K562 (cell line): Measurements from ENCODE around the gene MESP1. TPM values are rescaled to one million over a fixed set of nuclear protein-coding genes. Genes with fewer than 3 reads are reported as not detected.

Experiments
- ATAC-seq: fragments of 200-7000 bp; cut with Tn5 transposase; 3 replicates; pipeline ENCODE4 v1.9.1; 2020; ENCODE audit warnings: moderate library complexity
- BruUV-seq: library from RNA; stranded (reverse); fragments of 400-500 nt; replicated peaks from 2 replicates; lab custom pipeline; 2021; lab: Mats Ljungman, UMichigan
- CTCF ChIA-PET: fragments of 300-600 bp; formaldehyde crosslinking; extraction: SDS; loops from one replicate; lab custom pipeline; 2021; ENCODE audit warnings: low intra/inter-chr PET ratio; lab: Yijun Ruan, JAX
- POLR2A ChIA-PET: fragments of 300-600, 350-650 bp; sonication (Branson Sonifier 250); formaldehyde crosslinking; extraction: SDS; loops from one replicate; lab custom pipeline; 2021; ENCODE audit warnings: antibody characterized with exemption, inconsistent platforms; lab: Yijun Ruan, JAX
- DNase-seq, 4 experiments: peaks; one replicate each; pipeline versions ENCODE4 v3.0.0 to v3.0.0-alpha.2; 2011 to 2018; ENCODE audit warnings: low spot score in 3 of 4, mixed read lengths in 3 of 4; ENCODE audit errors: extremely low read depth in 1 of 4
- FAIRE-seq: peaks from 2 replicates; lab custom pipeline; 2011; peaks lifted over from hg19 to GRCh38; lab: Jason Lieb, UNC
- H2AFZ ChIP-seq: 2 replicates; pipeline ENCODE4 v1.6.0; 2011; ENCODE audit warnings: low read depth, low read length, control low read depth, inconsistent platforms
- H3K27ac ChIP-seq: fragments of 200-600 bp; 3 replicates; pipeline ENCODE4 v1.8.0; 2011; ENCODE audit warnings: low read depth, mild to moderate bottlenecking, control low read depth, inconsistent platforms, low read length, moderate library complexity, mixed read lengths; ENCODE audit errors: extremely low read depth
- H3K27me3 ChIP-seq, 2 experiments: fragments of 300-600 bp in 1 of 2; 2 replicates in 1 of 2; 3 replicates in 1 of 2; pipeline versions ENCODE4 v1.6.0 to v1.8.0; 2011; ENCODE audit warnings: inconsistent platforms in 2 of 2, low read length in 2 of 2, mild to moderate bottlenecking in 1 of 2, mixed read lengths in 1 of 2, moderate library complexity in 1 of 2; ENCODE audit not compliant: control insufficient read depth in 2 of 2, insufficient read depth in 2 of 2
- H3K36me3 ChIP-seq: fragments of 300-600 bp; 3 replicates; pipeline ENCODE4 v1.8.0; 2011; ENCODE audit warnings: mild to moderate bottlenecking, low read length, inconsistent platforms; ENCODE audit not compliant: control insufficient read depth, insufficient read depth
- H3K4me1 ChIP-seq, 2 experiments: fragments of 200-600 bp in 1 of 2; replicated peaks in 1 of 2; 2 replicates in 1 of 2; 3 replicates in 1 of 2; pipeline versions ENCODE4 v1.5.1 to v1.8.0; 2011; ENCODE audit warnings: inconsistent platforms in 2 of 2, low read length in 2 of 2, mild to moderate bottlenecking in 1 of 2, mixed read lengths in 1 of 2, moderate library complexity in 1 of 2; ENCODE audit not compliant: control insufficient read depth in 2 of 2, insufficient read depth in 2 of 2
- H3K4me2 ChIP-seq: 2 replicates; pipeline ENCODE4 v1.6.1; 2011; ENCODE audit warnings: low read length, control low read depth, inconsistent platforms, mixed read lengths; ENCODE audit not compliant: insufficient read depth
- H3K4me3 ChIP-seq: fragments of 200-600 bp; sonication (generic), shearing (Covaris generic); 2 replicates; pipeline ENCODE4 v1.5.1; 2016; ENCODE audit warnings: control low read depth, inconsistent platforms
- H3K79me2 ChIP-seq: fragments of 200-600 bp; 3 replicates; pipeline ENCODE4 v1.8.0; 2011; ENCODE audit warnings: low read length, inconsistent platforms; ENCODE audit not compliant: control insufficient read depth, insufficient read depth
- H3K9ac ChIP-seq, 2 experiments: 2 replicates each; pipeline versions ENCODE4 v1.6.0 to v1.6.1; 2011; ENCODE audit warnings: low read depth in 2 of 2, low read length in 2 of 2, control low read depth in 1 of 2, inconsistent platforms in 1 of 2, mild to moderate bottlenecking in 1 of 2, mixed read lengths in 1 of 2; ENCODE audit not compliant: insufficient read depth in 1 of 2
- H3K9me1 ChIP-seq: one replicate; pipeline ENCODE4 v1.6.0; 2011; ENCODE audit warnings: inconsistent platforms, mild to moderate bottlenecking, low read length, moderate library complexity; ENCODE audit not compliant: control insufficient read depth, insufficient read depth
- H3K9me3 ChIP-seq: replicated peaks from 2 replicates; pipeline ENCODE4 v1.5.1; 2011; ENCODE audit warnings: low read depth, low read length, inconsistent platforms; ENCODE audit not compliant: control insufficient read depth, insufficient read depth
- H4K20me1 ChIP-seq: replicated peaks from 2 replicates; pipeline ENCODE4 v1.6.1; 2011; ENCODE audit warnings: low read length, inconsistent platforms, mixed read lengths; ENCODE audit not compliant: control insufficient read depth, insufficient read depth
- CBX2 ChIP-seq: fragments of 200-600 bp; sonication (generic); IDR thresholded peaks from one replicate; pipeline ENCODE4 v1.6.1; 2012; ENCODE audit warnings: mild to moderate bottlenecking, low read length, inconsistent platforms; ENCODE audit not compliant: insufficient read depth, poor library complexity, severe bottlenecking
- CBX3 ChIP-seq, 2 experiments: IDR thresholded peaks; 1 replicate in 1 of 2; 2 replicates in 1 of 2; pipeline ENCODE4 v1.6.1; 2012; ENCODE audit warnings: inconsistent platforms in 2 of 2, low read length in 2 of 2, borderline replicate concordance in 1 of 2, control low read depth in 1 of 2
- E2F1 ChIP-seq: sonication (generic); formaldehyde crosslinking; IDR thresholded peaks from 2 replicates; pipeline ENCODE4 v1.8.1; 2023; ENCODE audit warnings: mild to moderate bottlenecking, missing genetic modification reagents, moderate library complexity
- GABPA ChIP-seq: fragments of 200-800 bp; sonication (Bioruptor generic); conservative IDR thresholded peaks from 2 replicates; pipeline ENCODE4 v1.6.1; 2016; ENCODE audit warnings: low read depth, missing genetic modification characterization, missing compliant biosample characterization
- NR1H2 ChIP-seq: sonication (generic); formaldehyde crosslinking; IDR thresholded peaks from 2 replicates; pipeline ENCODE4 v1.4.0; 2020; ENCODE audit warnings: mild to moderate bottlenecking, missing genetic modification reagents
- PRDM10 ChIP-seq: fragments of 450-650 bp; IDR thresholded peaks from 2 replicates; pipeline ENCODE4 v1.6.1; 2018; ENCODE audit not compliant: partially characterized antibody
- PRPF4 ChIP-seq: fragments of 200-400 bp; formaldehyde crosslinking; IDR thresholded peaks from one replicate; pipeline ENCODE4 v1.6.1; 2017; ENCODE audit warnings: low read length, low read depth, mild to moderate bottlenecking; ENCODE audit not compliant: insufficient read depth, poor library complexity, severe bottlenecking
- TFAP4 ChIP-seq: sonication (generic); formaldehyde crosslinking; IDR thresholded peaks from 2 replicates; pipeline ENCODE4 v1.8.0; 2022; ENCODE audit warnings: missing genetic modification reagents, mild to moderate bottlenecking, moderate library complexity, borderline replicate concordance
- YY1 ChIP-seq, 3 experiments: IDR thresholded peaks; 2 replicates each; pipeline ENCODE4 v1.6.1; 2011; ENCODE audit warnings: low read length in 2 of 3, mild to moderate bottlenecking in 2 of 3, moderate library complexity in 2 of 3, borderline replicate concordance in 1 of 3, control low read depth in 1 of 3, low read depth in 1 of 3; ENCODE audit not compliant: insufficient read depth in 3 of 3, insufficient replicate concordance in 2 of 3, control insufficient read depth in 1 of 3, insufficient read length in 1 of 3; ENCODE audit errors: extremely low read depth in 1 of 3
- ZNF740 ChIP-seq, 3 experiments: fragments of 200-800 bp in 1 of 3; sonication (Bioruptor generic) in 1 of 3; sonication (generic) in 1 of 3; formaldehyde crosslinking in 1 of 3; IDR thresholded peaks; 2 replicates each; pipeline versions ENCODE4 v1.6.1 to v1.8.0; 2016 to 2022; ENCODE audit warnings: mild to moderate bottlenecking in 2 of 3, missing compliant biosample characterization in 2 of 3, missing genetic modification characterization in 2 of 3, missing genetic modification reagents in 1 of 3
- WGBS: fragments of 100-300 bp; shearing (Covaris generic); methylation state at CpG from one replicate; pipeline ENCODE4 v1.1.6; 2016; ENCODE audit warnings: low coverage, mixed read lengths; ENCODE audit not compliant: insufficient coverage; ENCODE audit errors: missing lambda C conversion rate; 5-methylcytosine and 5-hydroxymethylcytosine counted together
- in situ Hi-C: fragments of 300-500 bp; cut with MboI; formaldehyde crosslinking; loops from 4 replicates; pipeline ENCODE4 v1.15.0; 2018; ENCODE audit warnings: inconsistent platforms, mixed read lengths
- intact Hi-C: fragments of 100-400 bp; cut with micrococcal nuclease; formaldehyde crosslinking; loops from 2 replicates; pipeline ENCODE4 v1.14.2; 2022
- polyA plus RNA-seq, 8 experiments: library from polyadenylated mRNA; depleted of rRNA in 4 of 8; stranded (reverse) in 5 of 8; unstranded in 3 of 8; fragments of >200 nt; fragmentation: Nextera tagmentation in 2 of 8; fragmentation: Illumina TruSeq in 1 of 8; extraction: Ambion mirVana in 2 of 8; extraction: Trizol in 1 of 8; gene quantifications; 2 replicates each; pipeline versions ENCODE4 v1.2.1 to v1.2.3, GENCODE V29; 2011 to 2014; ENCODE audit warnings: inconsistent platforms in 1 of 8, missing spikeins in 1 of 8
- total RNA-seq, 7 experiments: library from RNA; depleted of rRNA in 6 of 7; stranded (reverse); fragments of >200 nt in 6 of 7; fragmentation: Illumina TruSeq in 2 of 7; extraction: Trizol in 2 of 7; gene quantifications; 2 replicates each; pipeline versions ENCODE4 v1.2.1 to v1.2.3, GENCODE V29; 2011 to 2021; ENCODE audit warnings: low replicate concordance in 1 of 7

MESP1 gene
- total and polyA plus RNA-seq, 9 of the 15 experiments (the other 6 are each of a cell fraction or from before 2014, with no cell fraction given): 0.14 to 1.1 (median 0.36) TPM; not detected in 4

- TF ChIP-seq PRPF4 (no peak), YY1 (IDR thresholded peaks at IDR 0.05; ENCODE audit: borderline replicate concordance in 1 of 3, control insufficient read depth in 1 of 3, extremely low read depth in 1 of 3, insufficient read depth in 3 of 3, insufficient read length in 1 of 3, insufficient replicate concordance in 2 of 3, low read depth in 1 of 3, low read length in 2 of 3) (no peak), CBX2 (no peak), CBX3 (IDR thresholded peaks at IDR 0.05; ENCODE audit: borderline replicate concordance in 1 of 2, low read length in 2 of 2) (no peak), E2F1 (CRISPR knock-in tag) (no peak)
Observed at GRCh38 chr15:89792106-89792805, 41.2 kb upstream of the MESP1 start (continued).

- Histone ChIP-seq H3K9me1 (no peaks in the 10 kb centered on the region), H3K36me3 (no peaks in the 10 kb centered on the region), H3K79me2 (no peaks in the 10 kb centered on the region), H4K20me1 (no peaks in the 10 kb centered on the region), H3K4me3 (no peak overlapping the region), H3K27me3 (no peaks in the 10 kb centered on the region), H3K27ac (no peak overlapping the region), H3K9ac (no peak overlapping the region), H3K9me3 (no peaks in the 10 kb centered on the region; the same call in 1 of the 2 replicates), H3K4me2 (no peak overlapping the region), H2AFZ (no peak overlapping the region), H3K4me1 (peaks cover 0 to 8% of the 10 kb centered on the region in 2 experiments; a peak in 2 of 5 replicates)
- 66% methylated on average over 16 of the region's 16 CpGs for WGBS
- BruUV-seq: no TSS peak
- no peak for ATAC-seq
- FAIRE-seq: no peak
- intact Hi-C loops (no loop called here), in situ Hi-C loops (no loop called here)
- POLR2A ChIA-PET: interaction anchor here (0.6 kb wide), 1 partner anchor 59 kb away, joined by 3 read pairs; no protein-coding TSS in a partner anchor
- DNase-seq: no peak
- CTCF ChIA-PET: no interaction called here
- peak; percentile 49 for TF ChIP-seq PRDM10
- peak; percentile 31; the same call in 1 of the 2 replicates for TF ChIP-seq ZNF740 (CRISPR knock-in tag; IDR thresholded peaks at IDR 0.05)
- no peak for TF ChIP-seq ZNF740 (tag; IDR thresholded peaks at IDR 0.05)
- no peak for TF ChIP-seq NR1H2 (CRISPR knock-in tag)
- no peak for TF ChIP-seq GABPA (tag)
- TF ChIP-seq TFAP4 (CRISPR knock-in tag): no peak
Observed at GRCh38 chr15:89790661-89791060, 39.6 kb upstream of the MESP1 start.
